CD4-positive, alpha-beta T cell treated with Interleukin-21 for 1 hour (primary cell): ENCODE measurements around the gene NFKB2.

Experiments used
- DNase-seq: peaks from one replicate; pipeline ENCODE4 v3.0.0-alpha.2; 2020

Gene NFKB2

GRCh38 chr10:102395400-102396316, at the start of gene NFKB2:
Gene NFKB2 (plus strand): TSS chr10:102395705. CDS start chr10:102395960, 255 bp downstream.
- DNase-seq: peak; percentile 96

- no peak for DNase-seq
Measured at GRCh38 chr10:102347236-102347828, 48.2 kb upstream of the NFKB2 start.

GRCh38 chr10:102352066-102352715, 43.3 kb upstream of the NFKB2 start:
- peak; percentile 79 for DNase-seq

- no peak for DNase-seq
Measured at GRCh38 chr10:102354451-102354850, 41.1 kb upstream of the NFKB2 start.

GRCh38 chr10:102358712-102359382, 36.7 kb upstream of the NFKB2 start:
- DNase-seq: no peak

GRCh38 chr10:102367441-102367840, 28.1 kb upstream of the NFKB2 start:
- DNase-seq: no peak

- DNase-seq: no peak
Measured at GRCh38 chr10:102368077-102368476, 27.4 kb upstream of the NFKB2 start.

GRCh38 chr10:102371295-102371694, 24.2 kb upstream of the NFKB2 start:
- DNase-seq: no peak

- peak; percentile 15 for DNase-seq
Measured at GRCh38 chr10:102375250-102375649, 20.3 kb upstream of the NFKB2 start.

- no peak for DNase-seq
Measured at GRCh38 chr10:102375867-102376266, 19.6 kb upstream of the NFKB2 start.

- no peak for DNase-seq
Measured at GRCh38 chr10:102376901-102377300, 18.6 kb upstream of the NFKB2 start.

- no peak for DNase-seq
Measured at GRCh38 chr10:102379383-102379782, 16.1 kb upstream of the NFKB2 start.

- no peak for DNase-seq
Measured at GRCh38 chr10:102381983-102382382, 13.5 kb upstream of the NFKB2 start.

GRCh38 chr10:102382871-102383270, 12.6 kb upstream of the NFKB2 start:
- DNase-seq: no peak

GRCh38 chr10:102384053-102384452, 11.5 kb upstream of the NFKB2 start:
- peak; percentile 36 for DNase-seq

- peak; percentile 4 for DNase-seq
Measured at GRCh38 chr10:102384606-102385429, 10.7 kb upstream of the NFKB2 start.

GRCh38 chr10:102389894-102390293, 5.6 kb upstream of the NFKB2 start:
- no peak for DNase-seq

GRCh38 chr10:102392306-102392705, 3.2 kb upstream of the NFKB2 start:
- no peak for DNase-seq

- no peak for DNase-seq
Measured at GRCh38 chr10:102393411-102394078, 2.0 kb upstream of the NFKB2 start.

GRCh38 chr10:102394079-102394800, 1.3 kb upstream of the NFKB2 start:
- DNase-seq: peak; percentile 99
